K562 (cell line): ENCODE measurements around the gene DNAJC8. TPM values are rescaled to one million over a fixed set of nuclear protein-coding genes. Genes with fewer than 3 reads are reported as not detected.

Experiments used
- ATAC-seq: fragments of 200-7000 bp; cut with Tn5 transposase; 3 replicates; pipeline ENCODE4 v1.9.1; 2020; ENCODE audit warnings: moderate library complexity
- BruUV-seq: library from RNA; stranded (reverse); fragments of 400-500 nt; replicated peaks from 2 replicates; lab custom pipeline; 2021; lab: Mats Ljungman, UMichigan
- CTCF ChIA-PET: fragments of 300-600 bp; formaldehyde crosslinking; extraction: SDS; loops from one replicate; lab custom pipeline; 2021; ENCODE audit warnings: low intra/inter-chr PET ratio; lab: Yijun Ruan, JAX
- POLR2A ChIA-PET: fragments of 300-600, 350-650 bp; sonication (Branson Sonifier 250); formaldehyde crosslinking; extraction: SDS; loops from one replicate; lab custom pipeline; 2021; ENCODE audit warnings: antibody characterized with exemption, inconsistent platforms; lab: Yijun Ruan, JAX
- DNase-seq, 4 experiments: peaks; one replicate each; pipeline versions ENCODE4 v3.0.0 to v3.0.0-alpha.2; 2011 to 2018; ENCODE audit warnings: low spot score in 3 of 4, mixed read lengths in 3 of 4; ENCODE audit errors: extremely low read depth in 1 of 4
- FAIRE-seq: peaks from 2 replicates; lab custom pipeline; 2011; peaks lifted over from hg19 to GRCh38; lab: Jason Lieb, UNC
- H2AFZ ChIP-seq: 2 replicates; pipeline ENCODE4 v1.6.0; 2011; ENCODE audit warnings: low read depth, low read length, control low read depth, inconsistent platforms
- H3K27ac ChIP-seq: fragments of 200-600 bp; 3 replicates; pipeline ENCODE4 v1.8.0; 2011; ENCODE audit warnings: low read depth, mild to moderate bottlenecking, control low read depth, inconsistent platforms, low read length, moderate library complexity, mixed read lengths; ENCODE audit errors: extremely low read depth
- H3K27me3 ChIP-seq, 2 experiments: fragments of 300-600 bp in 1 of 2; 2 replicates in 1 of 2; 3 replicates in 1 of 2; pipeline versions ENCODE4 v1.6.0 to v1.8.0; 2011; ENCODE audit warnings: inconsistent platforms in 2 of 2, low read length in 2 of 2, mild to moderate bottlenecking in 1 of 2, mixed read lengths in 1 of 2, moderate library complexity in 1 of 2; ENCODE audit not compliant: control insufficient read depth in 2 of 2, insufficient read depth in 2 of 2
- H3K36me3 ChIP-seq: fragments of 300-600 bp; 3 replicates; pipeline ENCODE4 v1.8.0; 2011; ENCODE audit warnings: mild to moderate bottlenecking, low read length, inconsistent platforms; ENCODE audit not compliant: control insufficient read depth, insufficient read depth
- H3K4me1 ChIP-seq, 2 experiments: fragments of 200-600 bp in 1 of 2; replicated peaks in 1 of 2; 2 replicates in 1 of 2; 3 replicates in 1 of 2; pipeline versions ENCODE4 v1.5.1 to v1.8.0; 2011; ENCODE audit warnings: inconsistent platforms in 2 of 2, low read length in 2 of 2, mild to moderate bottlenecking in 1 of 2, mixed read lengths in 1 of 2, moderate library complexity in 1 of 2; ENCODE audit not compliant: control insufficient read depth in 2 of 2, insufficient read depth in 2 of 2
- H3K4me2 ChIP-seq: 2 replicates; pipeline ENCODE4 v1.6.1; 2011; ENCODE audit warnings: low read length, control low read depth, inconsistent platforms, mixed read lengths; ENCODE audit not compliant: insufficient read depth
- H3K4me3 ChIP-seq: fragments of 200-600 bp; sonication (generic), shearing (Covaris generic); 2 replicates; pipeline ENCODE4 v1.5.1; 2016; ENCODE audit warnings: control low read depth, inconsistent platforms
- H3K79me2 ChIP-seq: fragments of 200-600 bp; 3 replicates; pipeline ENCODE4 v1.8.0; 2011; ENCODE audit warnings: low read length, inconsistent platforms; ENCODE audit not compliant: control insufficient read depth, insufficient read depth
- H3K9ac ChIP-seq, 2 experiments: 2 replicates each; pipeline versions ENCODE4 v1.6.0 to v1.6.1; 2011; ENCODE audit warnings: low read depth in 2 of 2, low read length in 2 of 2, control low read depth in 1 of 2, inconsistent platforms in 1 of 2, mild to moderate bottlenecking in 1 of 2, mixed read lengths in 1 of 2; ENCODE audit not compliant: insufficient read depth in 1 of 2
- H3K9me1 ChIP-seq: one replicate; pipeline ENCODE4 v1.6.0; 2011; ENCODE audit warnings: inconsistent platforms, mild to moderate bottlenecking, low read length, moderate library complexity; ENCODE audit not compliant: control insufficient read depth, insufficient read depth
- H3K9me3 ChIP-seq: replicated peaks from 2 replicates; pipeline ENCODE4 v1.5.1; 2011; ENCODE audit warnings: low read depth, low read length, inconsistent platforms; ENCODE audit not compliant: control insufficient read depth, insufficient read depth
- H4K20me1 ChIP-seq: replicated peaks from 2 replicates; pipeline ENCODE4 v1.6.1; 2011; ENCODE audit warnings: low read length, inconsistent platforms, mixed read lengths; ENCODE audit not compliant: control insufficient read depth, insufficient read depth
- BCL6 ChIP-seq: fragments of 250-450 bp; sonication (Bioruptor Pico); IDR thresholded peaks from 2 replicates; pipeline ENCODE4 v1.4.0; 2020
- CAMTA2 ChIP-seq: fragments of 250-450 bp; sonication (Bioruptor Pico); conservative IDR thresholded peaks from 2 replicates; pipeline ENCODE4 v1.5.1; 2022
- ELF1 ChIP-seq: fragments of 200-800 bp; sonication (Bioruptor generic); IDR thresholded peaks from 2 replicates; pipeline ENCODE4 v1.6.1; 2016; ENCODE audit warnings: missing genetic modification characterization, missing compliant biosample characterization
- GABPB2 ChIP-seq: fragments of 250-450 bp; sonication (Bioruptor Pico); conservative IDR thresholded peaks from 2 replicates; pipeline ENCODE4 v1.5.1; 2021; ENCODE audit warnings: mild to moderate bottlenecking
- GATAD2B ChIP-seq: fragments of 450-650 bp; IDR thresholded peaks from 2 replicates; pipeline ENCODE4 v1.6.1; 2017; ENCODE audit warnings: mild to moderate bottlenecking, borderline replicate concordance
- POLR2A ChIP-seq: fragments of 450-650 bp; conservative IDR thresholded peaks from 2 replicates; pipeline ENCODE4 v1.6.1; 2016
- POLR2B ChIP-seq: fragments of 450-650 bp; IDR thresholded peaks from 2 replicates; pipeline ENCODE4 v1.6.1; 2018; ENCODE audit warnings: low read depth; ENCODE audit not compliant: partially characterized antibody
- POU5F1 ChIP-seq: fragments of 150-350 bp; IDR thresholded peaks from 2 replicates; pipeline ENCODE4 v1.6.1; 2014; ENCODE audit warnings: borderline replicate concordance, low read length, low read depth, mild to moderate bottlenecking; ENCODE audit not compliant: partially characterized antibody
- ZNF232 ChIP-seq: sonication (generic); formaldehyde crosslinking; IDR thresholded peaks from 2 replicates; pipeline ENCODE4 v1.8.0; 2022; ENCODE audit warnings: mild to moderate bottlenecking, missing genetic modification reagents
- ZNF263 ChIP-seq: sonication (generic); formaldehyde crosslinking; IDR thresholded peaks from 2 replicates; pipeline ENCODE4 v1.8.0; 2022; ENCODE audit warnings: mild to moderate bottlenecking, missing genetic modification reagents, borderline replicate concordance
- WGBS: fragments of 100-300 bp; shearing (Covaris generic); methylation state at CpG from one replicate; pipeline ENCODE4 v1.1.6; 2016; ENCODE audit warnings: low coverage, mixed read lengths; ENCODE audit not compliant: insufficient coverage; ENCODE audit errors: missing lambda C conversion rate; 5-methylcytosine and 5-hydroxymethylcytosine counted together
- in situ Hi-C: fragments of 300-500 bp; cut with MboI; formaldehyde crosslinking; loops from 4 replicates; pipeline ENCODE4 v1.15.0; 2018; ENCODE audit warnings: inconsistent platforms, mixed read lengths
- intact Hi-C: fragments of 100-400 bp; cut with micrococcal nuclease; formaldehyde crosslinking; loops from 2 replicates; pipeline ENCODE4 v1.14.2; 2022
- polyA plus RNA-seq, 8 experiments: library from polyadenylated mRNA; depleted of rRNA in 4 of 8; stranded (reverse) in 5 of 8; unstranded in 3 of 8; fragments of >200 nt; fragmentation: Nextera tagmentation in 2 of 8; fragmentation: Illumina TruSeq in 1 of 8; extraction: Ambion mirVana in 2 of 8; extraction: Trizol in 1 of 8; gene quantifications; 2 replicates each; pipeline versions ENCODE4 v1.2.1 to v1.2.3, GENCODE V29; 2011 to 2014; ENCODE audit warnings: inconsistent platforms in 1 of 8, missing spikeins in 1 of 8
- total RNA-seq, 7 experiments: library from RNA; depleted of rRNA in 6 of 7; stranded (reverse); fragments of >200 nt in 6 of 7; fragmentation: Illumina TruSeq in 2 of 7; extraction: Trizol in 2 of 7; gene quantifications; 2 replicates each; pipeline versions ENCODE4 v1.2.1 to v1.2.3, GENCODE V29; 2011 to 2021; ENCODE audit warnings: low replicate concordance in 1 of 7
- TF ChIP-seq, protein P1 (sequence below): IDR thresholded peaks from 2 replicates; pipeline ENCODE4 v1.6.1; 2016; ENCODE audit warnings: missing genetic modification characterization, missing compliant biosample characterization

The DNAJC8 gene
- total and polyA plus RNA-seq, 9 of the 15 experiments (the other 6 are each of a cell fraction or from before 2014, with no cell fraction given), result 143 to 508 (median 209) TPM

DNA sequence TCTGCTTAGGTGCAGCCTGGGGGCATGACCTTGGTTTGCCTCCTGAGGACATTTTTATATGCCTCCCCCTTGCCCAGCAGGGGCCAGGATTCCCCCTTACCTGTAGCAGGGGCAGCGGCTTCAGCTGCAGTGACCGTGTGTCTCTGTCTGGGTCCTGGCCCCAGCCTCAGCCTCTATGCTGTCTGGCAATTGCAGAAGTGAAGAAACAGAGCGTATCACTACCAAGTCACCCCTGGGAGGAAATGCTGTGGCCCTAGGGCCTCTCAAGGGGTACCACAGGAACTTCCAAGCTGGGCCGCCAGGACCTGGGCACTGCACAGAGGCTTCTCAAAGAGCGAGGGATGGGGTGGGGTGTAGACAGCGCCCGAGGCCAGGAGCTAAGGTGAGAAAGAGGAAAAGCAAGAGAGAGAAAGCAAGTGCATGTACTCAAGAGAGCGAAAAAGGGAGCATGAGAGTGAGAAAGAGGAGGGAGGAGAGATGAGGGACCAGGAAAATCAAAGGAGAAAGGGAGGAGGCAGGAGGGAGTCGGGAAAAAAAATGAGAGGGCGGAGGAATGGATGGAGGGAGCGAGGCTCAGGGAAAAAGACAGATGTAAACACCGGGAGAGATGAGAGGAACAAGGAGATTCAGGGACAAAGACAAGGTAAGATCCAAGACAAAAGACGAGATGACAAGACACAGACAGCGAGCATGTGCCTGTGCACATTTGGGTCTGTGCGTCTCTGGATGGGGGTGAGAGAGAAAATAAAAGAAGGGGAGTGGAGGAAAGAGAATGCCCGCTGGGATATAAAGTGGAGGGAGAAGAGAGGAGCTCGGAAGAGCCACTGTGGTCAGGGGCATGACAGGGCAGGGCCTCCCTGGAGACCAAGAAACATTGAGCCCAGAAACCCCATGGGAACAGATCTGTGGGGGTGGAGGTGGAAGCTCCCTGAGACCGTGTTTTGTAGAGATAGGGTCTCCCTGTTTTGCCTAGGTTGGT, 56.0 kb downstream of the DNAJC8 start, which contains the start of gene PTAFR (continued):
- TF ChIP-seq, protein P1, sequence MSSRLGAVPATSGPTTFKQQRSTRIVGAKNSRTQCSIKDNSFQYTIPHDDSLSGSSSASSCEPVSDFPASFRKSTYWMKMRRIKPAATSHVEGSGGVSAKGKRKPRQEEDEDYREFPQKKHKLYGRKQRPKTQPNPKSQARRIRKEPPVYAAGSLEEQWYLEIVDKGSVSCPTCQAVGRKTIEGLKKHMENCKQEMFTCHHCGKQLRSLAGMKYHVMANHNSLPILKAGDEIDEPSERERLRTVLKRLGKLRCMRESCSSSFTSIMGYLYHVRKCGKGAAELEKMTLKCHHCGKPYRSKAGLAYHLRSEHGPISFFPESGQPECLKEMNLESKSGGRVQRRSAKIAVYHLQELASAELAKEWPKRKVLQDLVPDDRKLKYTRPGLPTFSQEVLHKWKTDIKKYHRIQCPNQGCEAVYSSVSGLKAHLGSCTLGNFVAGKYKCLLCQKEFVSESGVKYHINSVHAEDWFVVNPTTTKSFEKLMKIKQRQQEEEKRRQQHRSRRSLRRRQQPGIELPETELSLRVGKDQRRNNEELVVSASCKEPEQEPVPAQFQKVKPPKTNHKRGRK (tag), result 0 out of 2 replicates have a peak, but pooled peaks have one; percentile 49
- TF ChIP-seq POU5F1 (no peak), BCL6 (CRISPR knock-in tag) (no peak), ELF1 (no peak), ZNF263 (CRISPR knock-in tag) (no peak), ZNF232 (CRISPR knock-in tag) (no peak)
- TF ChIP-seq, all 486 proteins: peak for 4

DNA sequence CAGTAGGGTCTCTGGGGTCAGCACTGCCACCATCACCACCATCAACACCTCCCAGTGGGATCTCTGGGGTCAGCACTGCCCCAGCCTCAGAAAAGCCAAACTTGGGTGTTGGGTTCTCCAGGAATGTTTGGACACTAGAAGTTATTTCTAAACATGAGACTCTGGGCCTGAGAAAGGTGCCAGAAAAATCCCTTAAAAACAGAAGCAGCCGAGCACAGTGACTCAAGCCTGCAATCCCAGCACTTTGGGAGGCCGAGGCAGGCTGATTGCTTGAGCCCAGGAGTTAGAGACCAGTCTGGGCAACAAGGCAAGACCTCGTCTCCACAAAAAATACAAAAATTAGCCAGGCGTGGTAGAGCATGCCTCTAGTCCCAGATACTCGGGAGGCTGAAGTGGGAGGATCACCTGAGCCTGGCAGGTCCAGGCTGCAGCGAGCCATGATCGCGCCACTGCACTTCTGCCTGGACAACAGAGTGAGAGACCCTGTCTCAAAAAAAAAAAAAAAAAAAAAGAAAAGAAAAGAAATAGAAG, 56.8 kb downstream of the DNAJC8 start:
- no peak overlapping the region for H3K27ac ChIP-seq
- 51% methylated on average over 8 of the region's 8 CpGs for WGBS
- peaks cover 0 to 4% of the 10 kb centered on the region in 2 experiments; a peak in 2 of 5 replicates for H3K27me3 ChIP-seq
- H3K79me2 ChIP-seq, result no peaks in the 10 kb centered on the region
- BruUV-seq, result no TSS peak
- no peak overlapping the region for H2AFZ ChIP-seq
- POLR2A ChIA-PET, result no interaction called here
- no peaks in the 10 kb centered on the region for H3K36me3 ChIP-seq
- H3K4me1 ChIP-seq, result peaks cover 24 to 33% of the 10 kb centered on the region in 2 experiments
- no peaks in the 10 kb centered on the region for H3K9me1 ChIP-seq
- H3K9me3 ChIP-seq, result no peaks in the 10 kb centered on the region
- peak overlapping the region in 1 of 2 experiments; percentile 23; a peak in 2 of 4 replicates for H3K9ac ChIP-seq
- CTCF ChIA-PET, result no interaction called here
- ATAC-seq, result no peak
- in situ Hi-C loops (no loop called here), intact Hi-C loops (no loop called here)
- H3K4me2 ChIP-seq, result no peak overlapping the region
- TF ChIP-seq CAMTA2 (CRISPR knock-in tag), result no peak
- TF ChIP-seq GABPB2 (CRISPR knock-in tag), result no peak
- TF ChIP-seq GATAD2B, result no peak
- no peak for TF ChIP-seq POLR2B
- no peak for TF ChIP-seq POLR2A
- no peak for FAIRE-seq
- no peak for DNase-seq
- no peaks in the 10 kb centered on the region for H4K20me1 ChIP-seq
- no peak overlapping the region for H3K4me3 ChIP-seq
